ENCODE data around the gene SUMO3. TPM values are rescaled to one million over a fixed set of nuclear protein-coding genes. Genes with fewer than 3 reads are reported as not detected.
A peak's percentile ranks its signal among the peaks of the same experiment; 100 is the strongest.

SUMO3 gene
- total RNA-seq, 1 experiment from 2014 or later, result 70.3 TPM

- no peaks in the 10 kb centered on the region for H3K27me3 ChIP-seq (ENCODE audit: low read length)
- peaks cover 13% of the 10 kb centered on the region; the same call in 1 of the 2 replicates for H3K36me3 ChIP-seq (ENCODE audit: insufficient read depth, low read length)
- H3K79me2 ChIP-seq (ENCODE audit: low read length), result 0 out of 2 replicates have a peak, but pooled peaks cover 5% of the 10 kb centered on the region
- no peak overlapping the region for H3K4me3 ChIP-seq (ENCODE audit: low read length)
- no peaks in the 10 kb centered on the region for H3K9me2 ChIP-seq (replicated peaks; ENCODE audit: insufficient read depth, low read length)
- no peak overlapping the region for H2AFZ ChIP-seq (ENCODE audit: low read length)
- H3K4me1 ChIP-seq (ENCODE audit: low read length), result no peaks in the 10 kb centered on the region
- no peaks in the 10 kb centered on the region for H3K9me3 ChIP-seq (ENCODE audit: low read length)
- H3K9ac ChIP-seq (ENCODE audit: low read length), result no peak overlapping the region
- H3K4me2 ChIP-seq (ENCODE audit: low read depth, low read length, poor library complexity, severe bottlenecking), result no peak overlapping the region
- no peak for DNase-seq
- no peak overlapping the region for H3K27ac ChIP-seq (ENCODE audit: low read length)
- 0 out of 2 replicates have a peak, but pooled peaks cover 2% of the 10 kb centered on the region for H4K20me1 ChIP-seq (ENCODE audit: insufficient read depth, low read depth, low read length)
These were observed 32.4 kb upstream of the SUMO3 start for GRCh38 chr21:44850208-44850800.

- Histone ChIP-seq H3K4me3 (ENCODE audit: low read length) (no peak overlapping the region), H3K9ac (ENCODE audit: low read length) (no peak overlapping the region), H4K20me1 (ENCODE audit: insufficient read depth, low read depth, low read length) (0 out of 2 replicates have a peak, but pooled peaks cover 2% of the 10 kb centered on the region), H3K9me3 (ENCODE audit: low read length) (no peaks in the 10 kb centered on the region), H3K27ac (ENCODE audit: low read length) (no peak overlapping the region), H3K36me3 (ENCODE audit: insufficient read depth, low read length) (peaks cover 13% of the 10 kb centered on the region; the same call in 1 of the 2 replicates), H3K79me2 (ENCODE audit: low read length) (0 out of 2 replicates have a peak, but pooled peaks cover 5% of the 10 kb centered on the region), H3K27me3 (ENCODE audit: low read length) (no peaks in the 10 kb centered on the region), H2AFZ (ENCODE audit: low read length) (no peak overlapping the region), H3K9me2 (replicated peaks; ENCODE audit: insufficient read depth, low read length) (no peaks in the 10 kb centered on the region), H3K4me2 (ENCODE audit: low read depth, low read length, poor library complexity, severe bottlenecking) (no peak overlapping the region), H3K4me1 (ENCODE audit: low read length) (no peaks in the 10 kb centered on the region)
- DNase-seq, result no peak
These were observed 31.8 kb upstream of the SUMO3 start for GRCh38 chr21:44849616-44850130.

- Histone ChIP-seq H3K4me3 (ENCODE audit: low read length) (no peak overlapping the region), H3K27ac (ENCODE audit: low read length) (no peak overlapping the region), H3K4me1 (ENCODE audit: low read length) (no peaks in the 10 kb centered on the region), H3K9ac (ENCODE audit: low read length) (no peak overlapping the region), H3K4me2 (ENCODE audit: low read depth, low read length, poor library complexity, severe bottlenecking) (no peak overlapping the region), H2AFZ (ENCODE audit: low read length) (no peak overlapping the region), H3K79me2 (ENCODE audit: low read length) (0 out of 2 replicates have a peak, but pooled peaks cover under 1% of the 10 kb centered on the region), H3K36me3 (ENCODE audit: insufficient read depth, low read length) (peaks cover 13% of the 10 kb centered on the region; the same call in 1 of the 2 replicates), H3K9me3 (ENCODE audit: low read length) (no peaks in the 10 kb centered on the region), H3K27me3 (ENCODE audit: low read length) (no peaks in the 10 kb centered on the region), H4K20me1 (ENCODE audit: insufficient read depth, low read depth, low read length) (0 out of 2 replicates have a peak, but pooled peaks cover 2% of the 10 kb centered on the region), H3K9me2 (replicated peaks; ENCODE audit: insufficient read depth, low read length) (no peaks in the 10 kb centered on the region)
- DNase-seq, result no peak
These were observed 31.1 kb upstream of the SUMO3 start for GRCh38 chr21:44848821-44849521.

GRCh38 chr21:44847261-44848056 lies 29.6 kb upstream of the SUMO3 start:
- Histone ChIP-seq H3K27ac (ENCODE audit: low read length) (no peak overlapping the region), H3K79me2 (ENCODE audit: low read length) (no peaks in the 10 kb centered on the region), H3K9ac (ENCODE audit: low read length) (no peak overlapping the region), H3K9me3 (ENCODE audit: low read length) (no peaks in the 10 kb centered on the region), H3K4me3 (ENCODE audit: low read length) (no peak overlapping the region), H3K36me3 (ENCODE audit: insufficient read depth, low read length) (peaks cover 13% of the 10 kb centered on the region; the same call in 1 of the 2 replicates), H2AFZ (ENCODE audit: low read length) (no peak overlapping the region), H4K20me1 (ENCODE audit: insufficient read depth, low read depth, low read length) (no peaks in the 10 kb centered on the region), H3K4me1 (ENCODE audit: low read length) (no peaks in the 10 kb centered on the region), H3K27me3 (ENCODE audit: low read length) (no peaks in the 10 kb centered on the region), H3K9me2 (replicated peaks; ENCODE audit: insufficient read depth, low read length) (no peaks in the 10 kb centered on the region), H3K4me2 (ENCODE audit: low read depth, low read length, poor library complexity, severe bottlenecking) (no peak overlapping the region)
- DNase-seq, result no peak

- no peaks in the 10 kb centered on the region for H4K20me1 ChIP-seq (ENCODE audit: insufficient read depth, low read depth, low read length)
- H3K9ac ChIP-seq (ENCODE audit: low read length), result no peak overlapping the region
- no peak overlapping the region for H3K4me2 ChIP-seq (ENCODE audit: low read depth, low read length, poor library complexity, severe bottlenecking)
- H3K36me3 ChIP-seq (ENCODE audit: insufficient read depth, low read length), result peaks cover 13% of the 10 kb centered on the region; the same call in 1 of the 2 replicates
- H3K9me3 ChIP-seq (ENCODE audit: low read length), result no peaks in the 10 kb centered on the region
- H3K4me3 ChIP-seq (ENCODE audit: low read length), result no peak overlapping the region
- H3K27ac ChIP-seq (ENCODE audit: low read length), result no peak overlapping the region
- H3K79me2 ChIP-seq (ENCODE audit: low read length), result no peaks in the 10 kb centered on the region
- no peaks in the 10 kb centered on the region for H3K9me2 ChIP-seq (replicated peaks; ENCODE audit: insufficient read depth, low read length)
- H2AFZ ChIP-seq (ENCODE audit: low read length), result no peak overlapping the region
- no peak for DNase-seq
- H3K27me3 ChIP-seq (ENCODE audit: low read length), result no peaks in the 10 kb centered on the region
- no peaks in the 10 kb centered on the region for H3K4me1 ChIP-seq (ENCODE audit: low read length)
These were observed 28.8 kb upstream of the SUMO3 start for GRCh38 chr21:44846485-44847260.

GRCh38 chr21:44846224-44846484 lies 28.3 kb upstream of the SUMO3 start:
- Histone ChIP-seq H3K27me3 (ENCODE audit: low read length) (no peaks in the 10 kb centered on the region), H3K4me2 (ENCODE audit: low read depth, low read length, poor library complexity, severe bottlenecking) (no peak overlapping the region), H3K9ac (ENCODE audit: low read length) (no peak overlapping the region), H3K79me2 (ENCODE audit: low read length) (no peaks in the 10 kb centered on the region), H3K9me2 (replicated peaks; ENCODE audit: insufficient read depth, low read length) (no peaks in the 10 kb centered on the region), H3K4me1 (ENCODE audit: low read length) (no peaks in the 10 kb centered on the region), H3K4me3 (ENCODE audit: low read length) (no peak overlapping the region), H3K27ac (ENCODE audit: low read length) (no peak overlapping the region), H2AFZ (ENCODE audit: low read length) (no peak overlapping the region), H3K36me3 (ENCODE audit: insufficient read depth, low read length) (peaks cover 10% of the 10 kb centered on the region; the same call in 1 of the 2 replicates), H4K20me1 (ENCODE audit: insufficient read depth, low read depth, low read length) (no peaks in the 10 kb centered on the region), H3K9me3 (ENCODE audit: low read length) (no peaks in the 10 kb centered on the region)
- no peak for DNase-seq

- no peaks in the 10 kb centered on the region for H3K79me2 ChIP-seq (ENCODE audit: low read length)
- no peak overlapping the region for H3K27ac ChIP-seq (ENCODE audit: low read length)
- H3K9ac ChIP-seq (ENCODE audit: low read length), result no peak overlapping the region
- H3K27me3 ChIP-seq (ENCODE audit: low read length), result no peaks in the 10 kb centered on the region
- H3K36me3 ChIP-seq (ENCODE audit: insufficient read depth, low read length), result peaks cover 7% of the 10 kb centered on the region; the same call in 1 of the 2 replicates
- DNase-seq, result peak; percentile 69
- no peak overlapping the region for H3K4me3 ChIP-seq (ENCODE audit: low read length)
- no peak overlapping the region for H3K4me2 ChIP-seq (ENCODE audit: low read depth, low read length, poor library complexity, severe bottlenecking)
- H3K4me1 ChIP-seq (ENCODE audit: low read length), result no peaks in the 10 kb centered on the region
- H3K9me2 ChIP-seq (replicated peaks; ENCODE audit: insufficient read depth, low read length), result no peaks in the 10 kb centered on the region
- no peaks in the 10 kb centered on the region for H4K20me1 ChIP-seq (ENCODE audit: insufficient read depth, low read depth, low read length)
- H3K9me3 ChIP-seq (ENCODE audit: low read length), result no peaks in the 10 kb centered on the region
- H2AFZ ChIP-seq (ENCODE audit: low read length), result no peak overlapping the region
These were observed 27.8 kb upstream of the SUMO3 start for GRCh38 chr21:44845418-44846223.

Data from Karpas-422 (cell line).